ENCODE results near the gene TBC1D8B.

- TF ChIP-seq, protein P1, sequence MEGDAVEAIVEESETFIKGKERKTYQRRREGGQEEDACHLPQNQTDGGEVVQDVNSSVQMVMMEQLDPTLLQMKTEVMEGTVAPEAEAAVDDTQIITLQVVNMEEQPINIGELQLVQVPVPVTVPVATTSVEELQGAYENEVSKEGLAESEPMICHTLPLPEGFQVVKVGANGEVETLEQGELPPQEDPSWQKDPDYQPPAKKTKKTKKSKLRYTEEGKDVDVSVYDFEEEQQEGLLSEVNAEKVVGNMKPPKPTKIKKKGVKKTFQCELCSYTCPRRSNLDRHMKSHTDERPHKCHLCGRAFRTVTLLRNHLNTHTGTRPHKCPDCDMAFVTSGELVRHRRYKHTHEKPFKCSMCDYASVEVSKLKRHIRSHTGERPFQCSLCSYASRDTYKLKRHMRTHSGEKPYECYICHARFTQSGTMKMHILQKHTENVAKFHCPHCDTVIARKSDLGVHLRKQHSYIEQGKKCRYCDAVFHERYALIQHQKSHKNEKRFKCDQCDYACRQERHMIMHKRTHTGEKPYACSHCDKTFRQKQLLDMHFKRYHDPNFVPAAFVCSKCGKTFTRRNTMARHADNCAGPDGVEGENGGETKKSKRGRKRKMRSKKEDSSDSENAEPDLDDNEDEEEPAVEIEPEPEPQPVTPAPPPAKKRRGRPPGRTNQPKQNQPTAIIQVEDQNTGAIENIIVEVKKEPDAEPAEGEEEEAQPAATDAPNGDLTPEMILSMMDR (IDR thresholded peaks at IDR 0.05), result no peak
- no peak for TF ChIP-seq POLR2A (IDR thresholded peaks at IDR 0.05)
Observed at GRCh38 chrX:106783716-106784115, 18.8 kb upstream of the TBC1D8B start.
